ENCODE data around the gene SET.

- TF ChIP-seq CTCF (IDR thresholded peaks at IDR 0.05), result no peak
- TF ChIP-seq POLR2A (IDR thresholded peaks at IDR 0.05), result no peak
Measured at GRCh38 chr9:128677794-128678193, 11.2 kb upstream of the SET start.
